NCI-H460 (cell line): Measurements from ENCODE around the gene VWF. TPM values are rescaled to one million over a fixed set of nuclear protein-coding genes. Genes with fewer than 3 reads are reported as not detected.

Experiments used
- DNase-seq: peaks from one replicate; pipeline ENCODE4 v3.0.0-alpha.2; 2016; ENCODE audit warnings: low read depth; ENCODE audit errors: extremely low read depth
- total RNA-seq: library from RNA; depleted of rRNA; stranded (reverse); fragments of >200 nt; shearing (Covaris generic); gene quantifications from 2 replicates; pipeline ENCODE4 v1.2.3, GENCODE V29; 2014

Gene VWF
- total RNA-seq, 1 experiment from 2014 or later, result 0.02 TPM

DNA sequence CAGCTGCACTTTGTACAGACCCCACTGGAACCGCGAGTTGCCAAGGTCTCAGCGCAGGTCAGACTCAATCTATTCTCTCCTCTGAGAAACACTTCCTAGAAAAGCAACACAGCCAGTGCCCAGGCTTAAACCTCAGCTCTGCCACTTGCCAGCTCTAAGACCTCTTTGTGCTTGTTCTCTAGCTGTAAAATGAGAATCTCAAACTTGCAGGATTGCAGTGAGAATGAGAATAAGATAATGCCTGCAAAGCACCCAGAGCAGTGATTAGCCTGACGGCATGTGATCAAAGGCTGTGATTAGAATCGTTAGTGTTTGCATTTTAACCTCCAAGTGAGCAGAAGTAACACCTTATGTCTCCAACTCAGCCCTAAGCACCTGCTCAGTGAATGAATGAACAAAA, 200.7 kb downstream of the VWF start:
- DNase-seq, result no peak

- no peak for DNase-seq
Measured at GRCh38 chr12:5923043-5923605, 201.3 kb downstream of the VWF start.

DNA sequence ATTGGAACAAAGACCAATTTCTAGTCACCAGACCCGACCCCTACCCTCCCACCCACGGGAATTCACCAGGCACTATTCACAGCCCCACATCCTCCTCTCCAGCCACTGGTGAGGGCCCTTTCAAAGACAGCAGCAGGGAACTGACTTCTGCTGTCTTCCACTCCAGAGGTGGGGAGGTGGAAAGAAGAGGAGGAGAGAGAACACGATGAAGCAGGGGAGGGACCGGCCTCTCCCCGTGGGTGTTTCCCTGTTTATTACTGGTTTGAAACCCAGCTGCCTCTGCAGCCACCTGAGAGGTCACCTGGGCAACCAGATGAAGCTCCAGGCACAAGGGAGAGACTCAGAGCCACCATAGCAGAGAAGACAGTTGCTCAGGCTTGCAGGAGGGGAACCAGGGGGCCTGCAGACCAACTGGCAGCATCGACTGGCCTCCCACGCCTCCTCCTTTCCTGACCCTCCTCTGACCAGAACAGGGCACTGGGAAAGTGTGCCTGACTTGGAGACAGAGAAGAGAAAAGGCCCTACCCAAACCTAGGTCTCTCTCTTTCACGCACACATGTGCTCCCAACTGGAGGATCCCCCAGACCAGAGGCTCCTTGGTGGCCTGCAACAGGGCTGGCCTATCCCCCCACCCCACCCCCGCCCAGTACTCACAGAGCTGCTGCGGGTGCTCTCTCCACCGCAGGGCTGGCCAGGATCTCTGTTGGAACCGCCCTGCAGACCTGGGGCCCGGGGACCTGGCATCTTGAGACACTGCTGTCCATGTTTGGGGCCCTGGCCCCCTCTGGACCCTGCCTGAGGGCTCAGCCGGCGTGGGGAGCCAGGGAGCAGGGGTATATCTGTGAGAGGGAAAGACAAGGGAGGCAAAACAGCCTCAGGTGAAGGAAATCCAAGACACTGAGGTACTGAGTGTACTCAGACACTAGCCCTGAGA, 202.2 kb downstream of the VWF start:
- no peak for DNase-seq

DNA sequence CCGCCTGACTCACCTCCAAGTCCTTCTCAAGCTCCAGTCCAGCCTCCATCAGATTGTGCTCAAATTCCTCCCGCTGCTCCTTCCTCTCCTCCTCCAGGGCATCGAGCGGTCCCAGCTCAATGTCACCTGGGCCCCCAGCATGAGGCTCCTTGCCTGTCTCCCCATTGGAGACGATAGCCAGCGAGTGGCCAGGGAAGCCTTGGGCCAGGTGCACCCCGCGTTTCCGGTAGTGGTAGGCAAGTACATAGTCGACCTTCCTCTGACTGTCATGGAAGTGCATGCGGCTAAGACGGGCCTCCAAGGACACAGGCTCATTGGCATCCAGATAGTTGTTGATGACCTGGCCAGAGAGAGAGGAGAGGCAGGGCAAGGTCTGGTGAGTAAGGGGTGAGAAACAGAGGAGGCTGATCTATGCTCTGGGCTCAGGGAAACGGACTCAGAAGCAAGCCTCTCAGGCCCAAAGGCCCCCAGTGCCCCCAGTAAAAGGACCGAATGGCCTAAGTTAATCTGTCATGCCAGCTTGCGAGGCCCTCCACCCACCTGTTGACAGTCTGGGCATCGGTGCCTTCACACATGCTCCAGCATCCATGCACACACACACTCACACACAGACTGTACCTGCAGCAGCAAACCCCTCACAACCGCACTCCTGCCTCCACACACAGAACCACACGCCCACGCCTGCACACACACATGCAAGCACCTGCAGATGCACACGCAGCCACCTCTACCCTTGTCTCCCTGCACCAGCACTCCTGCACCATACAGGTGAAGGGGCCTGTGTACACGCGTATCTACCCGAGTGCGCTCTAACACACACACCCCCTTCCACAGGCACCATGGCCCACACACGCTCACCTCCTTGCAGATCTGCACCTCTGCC, 203.2 kb downstream of the VWF start:
- no peak for DNase-seq

DNA sequence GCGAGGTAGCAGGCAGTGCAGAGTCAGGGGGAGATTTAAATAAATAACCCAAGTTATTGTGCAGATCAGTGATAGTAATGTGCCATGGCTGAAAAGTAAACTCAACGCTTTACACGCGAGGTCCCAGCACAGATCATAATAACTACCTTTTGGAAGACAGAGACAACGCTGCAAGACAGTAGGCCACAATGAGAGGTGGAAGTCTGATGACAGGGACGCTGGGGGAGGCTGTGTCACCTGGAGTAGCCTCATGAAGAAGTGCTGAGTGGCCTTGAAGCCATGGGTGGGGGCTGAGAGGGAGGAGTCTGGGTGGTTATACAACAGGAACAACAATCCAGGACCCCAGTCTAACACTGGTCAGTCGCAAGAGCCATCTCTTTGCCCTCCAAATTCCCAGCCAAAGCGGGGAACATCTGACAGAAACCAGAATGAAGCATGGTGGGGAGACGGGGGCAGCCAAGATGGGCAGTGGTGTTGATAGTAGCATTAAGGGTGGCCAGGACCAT, 207.6 kb downstream of the VWF start:
- DNase-seq, result no peak

- no peak for DNase-seq
Measured at GRCh38 chr12:5915511-5915910, 209.0 kb downstream of the VWF start.

- no peak for DNase-seq
Measured at GRCh38 chr12:5914387-5915149, 209.9 kb downstream of the VWF start.

DNA sequence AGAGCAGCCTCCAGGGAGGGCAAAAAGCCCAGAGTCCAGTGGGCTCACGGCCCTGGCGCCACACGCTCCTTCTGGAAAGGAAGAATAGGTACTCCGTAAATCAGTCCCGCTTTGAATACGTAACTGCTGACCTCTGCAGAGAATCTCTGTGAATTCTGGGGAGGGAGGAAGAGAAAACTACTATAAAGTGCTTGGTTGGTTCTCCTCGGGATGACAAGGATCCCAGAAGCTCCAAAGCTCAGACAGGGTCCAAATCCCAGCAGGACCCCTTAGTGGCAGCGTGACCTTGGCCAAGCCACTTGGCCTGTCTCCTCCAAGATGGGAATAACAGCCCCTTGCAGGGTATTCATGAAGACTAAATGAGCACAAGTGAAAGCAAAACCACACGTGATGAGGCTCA, 211.1 kb downstream of the VWF start:
- DNase-seq, result no peak

GRCh38 chr12:5912437-5913334, 211.8 kb downstream of the VWF start:
- DNase-seq, result no peak

DNA sequence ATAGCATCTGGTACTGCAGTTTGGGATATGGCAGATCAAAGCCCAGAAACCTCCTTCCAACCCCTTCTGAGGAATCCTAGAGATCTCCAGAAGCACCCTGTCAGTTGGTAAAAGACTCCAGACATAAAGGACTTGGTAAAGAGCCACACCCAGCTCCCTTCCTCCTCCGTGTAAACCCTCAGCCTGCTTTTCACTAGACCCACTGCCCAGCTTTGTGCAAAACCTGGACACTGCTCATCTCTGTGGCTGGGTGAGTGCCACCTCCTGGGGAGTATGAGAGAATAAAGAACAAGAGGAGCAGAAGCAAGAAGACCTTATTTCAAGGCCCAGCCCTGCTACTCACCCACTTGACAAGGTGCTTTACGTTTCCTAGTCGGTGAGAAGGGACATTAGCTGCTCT, 212.5 kb downstream of the VWF start:
- DNase-seq, result no peak

GRCh38 chr12:5910790-5911548, 213.5 kb downstream of the VWF start:
- no peak for DNase-seq

GRCh38 chr12:5909560-5909959, 214.9 kb downstream of the VWF start:
- no peak for DNase-seq

DNA sequence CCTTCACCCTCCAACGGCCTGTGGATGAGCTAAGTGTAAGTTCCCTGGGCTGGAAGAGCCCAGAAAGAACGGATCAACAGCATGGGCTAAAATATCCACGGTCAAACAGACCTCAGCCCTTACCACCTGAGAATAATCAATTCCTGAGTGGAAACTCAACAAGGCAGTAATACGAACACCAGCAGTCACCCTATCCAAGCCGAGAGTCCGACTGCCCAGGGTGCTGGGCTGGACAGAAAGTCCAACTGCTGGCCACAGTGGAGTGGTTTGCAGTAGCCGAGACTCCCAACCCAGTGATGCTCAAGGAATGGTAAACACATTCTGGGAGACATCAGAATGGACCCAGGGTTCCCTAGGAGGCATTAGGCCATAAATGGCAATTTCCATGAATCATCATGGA, 216.2 kb downstream of the VWF start:
- DNase-seq, result no peak

GRCh38 chr12:5907807-5908206, 216.7 kb downstream of the VWF start:
- DNase-seq, result no peak

DNA sequence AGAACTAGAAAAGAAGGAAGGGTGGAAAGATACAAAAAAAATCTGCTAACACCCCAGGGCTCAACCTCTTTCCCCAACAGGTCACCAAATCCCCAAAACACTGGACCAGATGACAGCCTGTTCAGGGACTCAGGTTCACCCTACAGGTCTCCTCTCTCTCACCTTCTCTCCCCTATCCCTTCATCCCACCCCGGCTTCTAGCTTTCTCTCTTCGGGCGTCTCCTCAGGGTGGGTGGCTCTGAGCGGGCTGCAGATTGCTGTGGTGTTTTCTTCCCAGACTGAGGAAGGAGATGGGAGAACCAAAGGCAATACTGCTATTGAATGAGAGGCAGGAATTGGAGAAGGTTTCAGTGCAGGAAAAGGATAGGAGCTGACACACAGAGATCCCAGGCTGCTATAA, 218.7 kb downstream of the VWF start:
- DNase-seq, result no peak

GRCh38 chr12:5904969-5905368, 219.5 kb downstream of the VWF start:
- no peak for DNase-seq

DNA sequence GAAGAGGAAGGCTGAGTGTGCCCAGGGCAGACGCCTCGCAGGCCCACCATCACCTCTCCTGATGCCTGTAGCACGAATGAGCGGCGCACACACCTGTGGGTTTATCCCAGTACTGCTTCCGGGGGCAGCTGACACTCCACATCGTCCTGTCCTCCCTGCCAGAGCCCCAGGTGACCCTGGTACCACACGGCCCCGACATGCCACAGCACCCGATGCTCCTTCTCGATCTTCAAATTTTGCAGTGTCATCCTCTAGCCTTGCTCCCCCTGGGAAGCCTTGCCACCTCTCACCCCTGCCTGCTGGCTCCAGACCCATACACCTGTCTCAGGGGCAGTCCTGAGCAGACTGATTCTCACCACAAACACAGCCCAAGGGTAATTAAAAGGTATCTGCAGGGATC, 220.0 kb downstream of the VWF start:
- DNase-seq, result no peak

DNA sequence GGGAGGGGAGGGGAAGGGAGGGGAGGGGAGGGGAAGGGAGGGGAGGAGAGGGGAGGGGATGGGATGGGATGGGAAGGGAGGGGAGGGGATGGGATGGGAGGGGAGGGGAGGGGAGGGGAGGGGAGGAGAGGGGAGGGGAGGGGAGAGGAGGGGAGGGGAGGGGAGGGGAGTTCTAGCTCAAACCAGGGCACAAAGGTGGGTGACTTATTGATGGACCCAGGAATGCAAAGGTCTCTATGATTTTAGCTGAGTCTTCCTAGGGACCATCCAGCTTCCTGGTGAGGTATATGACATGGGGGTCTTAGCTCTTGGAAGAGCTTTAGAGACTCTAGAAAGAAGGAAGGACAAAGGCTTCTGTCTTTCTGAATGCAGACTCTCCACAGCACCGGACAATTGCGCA, 221.7 kb downstream of the VWF start:
- no peak for DNase-seq

DNA sequence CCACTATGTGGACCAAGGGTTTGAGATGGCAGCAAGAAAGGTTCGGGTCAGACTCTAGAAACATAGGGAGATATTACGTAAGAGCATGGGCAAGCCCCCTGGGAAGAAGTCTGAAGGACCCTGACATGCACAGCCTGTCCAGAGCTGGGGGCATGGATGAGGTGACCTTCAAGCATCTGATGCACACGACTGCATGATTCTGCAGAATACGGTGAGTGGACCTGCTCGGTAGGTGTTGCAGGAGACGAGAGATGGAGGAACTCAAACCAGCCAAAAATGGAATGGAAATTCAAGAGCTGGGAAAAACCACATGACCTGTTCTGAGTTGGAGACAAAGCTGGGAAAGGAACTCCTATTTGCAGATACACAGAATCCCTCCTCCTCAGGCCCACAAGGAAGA, 223.1 kb downstream of the VWF start:
- no peak for DNase-seq
